WTC11 (cell line): ENCODE data around the gene FOXP4. TPM values are rescaled to one million over a fixed set of nuclear protein-coding genes. Genes with fewer than 3 reads are reported as not detected.

ENCODE experiments used
- ATAC-seq: fragments of 200-7000 bp; cut with Tn5 transposase; 2 replicates; pipeline ENCODE4 v1.10.0; 2021; ENCODE audit warnings: mild to moderate bottlenecking, moderate library complexity
- CTCF ChIA-PET: fragments of 300-600 bp; sonication (Branson Sonifier 250); formaldehyde crosslinking; loops from one replicate; lab custom pipeline; 2021; ENCODE audit warnings: antibody characterized with exemption; lab: Charles Lee
- POLR2A ChIA-PET: fragments of 350-600 bp; sonication (Branson Sonifier 250); formaldehyde crosslinking; loops from one replicate; lab custom pipeline; 2021; ENCODE audit warnings: antibody characterized with exemption; lab: Charles Lee
- DNase-seq: peaks from one replicate; pipeline ENCODE4 v3.0.0; 2021; ENCODE audit warnings: low spot score
- H3K27ac Mint-ChIP-seq: 2 replicates; pipeline ENCODE4 v1.8.0; 2021; ENCODE audit warnings: mixed read lengths
- H3K27me3 Mint-ChIP-seq: 2 replicates; pipeline ENCODE4 v1.8.0; 2021; ENCODE audit warnings: low read depth, mild to moderate bottlenecking, moderate library complexity, mixed read lengths
- H3K36me3 Mint-ChIP-seq: 2 replicates; pipeline ENCODE4 v1.8.0; 2021; ENCODE audit warnings: mixed read lengths
- H3K4me1 Mint-ChIP-seq: 2 replicates; pipeline ENCODE4 v1.8.0; 2022; ENCODE audit warnings: mixed read lengths
- H3K4me3 Mint-ChIP-seq: 2 replicates; pipeline ENCODE4 v1.8.0; 2021; ENCODE audit warnings: mild to moderate bottlenecking, moderate library complexity, mixed read lengths
- H3K9me3 Mint-ChIP-seq: 2 replicates; pipeline ENCODE4 v1.8.0; 2021; ENCODE audit warnings: mixed read lengths
- ATF2 ChIP-seq: sonication (generic); formaldehyde crosslinking; IDR thresholded peaks from 2 replicates; pipeline ENCODE4 v1.8.1; 2022; ENCODE audit warnings: low read depth, missing genetic modification reagents, borderline replicate concordance
- CBFB ChIP-seq: sonication (generic); formaldehyde crosslinking; IDR thresholded peaks from 2 replicates; pipeline ENCODE4 v1.8.1; 2022; ENCODE audit warnings: mild to moderate bottlenecking, low read depth, missing genetic modification reagents
- EMX1 ChIP-seq: fragments of 250-450 bp; sonication (Bioruptor Pico); IDR thresholded peaks from 2 replicates; pipeline ENCODE4 v1.8.0; 2021; ENCODE audit warnings: mild to moderate bottlenecking
- FOXP1 ChIP-seq: sonication (generic); formaldehyde crosslinking; IDR thresholded peaks from 2 replicates; pipeline ENCODE4 v1.8.0; 2022; ENCODE audit warnings: missing genetic modification reagents, mild to moderate bottlenecking, moderate library complexity, borderline replicate concordance
- JUN ChIP-seq: sonication (generic); formaldehyde crosslinking; IDR thresholded peaks from 2 replicates; pipeline ENCODE4 v1.8.0; 2023; ENCODE audit warnings: mild to moderate bottlenecking, missing genetic modification reagents
- KAT7 ChIP-seq: sonication (generic); formaldehyde crosslinking; IDR thresholded peaks from 2 replicates; pipeline ENCODE4 v1.8.1; 2023; ENCODE audit warnings: missing genetic modification reagents, mild to moderate bottlenecking, borderline replicate concordance
- NR1H2 ChIP-seq: sonication (generic); formaldehyde crosslinking; IDR thresholded peaks from 2 replicates; pipeline ENCODE4 v1.9.0; 2021; ENCODE audit warnings: mild to moderate bottlenecking, moderate library complexity, missing genetic modification reagents
- RELA ChIP-seq: sonication (generic); formaldehyde crosslinking; IDR thresholded peaks from 2 replicates; pipeline ENCODE4 v1.8.1; 2022; ENCODE audit warnings: missing genetic modification reagents, mild to moderate bottlenecking, borderline replicate concordance
- SMAD3 ChIP-seq: sonication (generic); formaldehyde crosslinking; IDR thresholded peaks from 2 replicates; pipeline ENCODE4 v1.8.0; 2022; ENCODE audit warnings: missing genetic modification reagents, mild to moderate bottlenecking, borderline replicate concordance
- SOX15 ChIP-seq: fragments of 250-450 bp; sonication (Bioruptor Pico); IDR thresholded peaks from 2 replicates; pipeline ENCODE4 v1.9.0; 2021; ENCODE audit warnings: mild to moderate bottlenecking
- TEAD1 ChIP-seq: sonication (generic); formaldehyde crosslinking; IDR thresholded peaks from 2 replicates; pipeline ENCODE4 v1.8.0; 2022; ENCODE audit warnings: mild to moderate bottlenecking, missing genetic modification reagents
- TP53 ChIP-seq: sonication (generic); formaldehyde crosslinking; IDR thresholded peaks from 2 replicates; pipeline ENCODE4 v1.8.1; 2023; ENCODE audit warnings: mild to moderate bottlenecking, missing genetic modification reagents
- ZMAT4 ChIP-seq: fragments of 250-450 bp; sonication (Bioruptor Pico); IDR thresholded peaks from 2 replicates; pipeline ENCODE4 v1.9.0; 2021; ENCODE audit warnings: mild to moderate bottlenecking
- ZNF121 ChIP-seq: sonication (generic); formaldehyde crosslinking; IDR thresholded peaks from 2 replicates; pipeline ENCODE4 v1.8.0; 2023; ENCODE audit warnings: missing genetic modification reagents
- ZNF219 ChIP-seq: sonication (generic); formaldehyde crosslinking; IDR thresholded peaks from 2 replicates; pipeline ENCODE4 v1.8.0; 2023; ENCODE audit warnings: missing genetic modification reagents, mild to moderate bottlenecking, borderline replicate concordance
- ZNF423 ChIP-seq: fragments of 250-450 bp; sonication (Bioruptor Pico); IDR thresholded peaks from 2 replicates; pipeline ENCODE4 v2.1.2; 2022; ENCODE audit warnings: mild to moderate bottlenecking, moderate library complexity
- total RNA-seq: library from RNA; stranded (reverse); gene quantifications from 3 replicates; pipeline ENCODE4 v1.2.3, GENCODE V29; 2021
- TF ChIP-seq, protein P1 (sequence below): fragments of 250-450 bp; sonication (Bioruptor Pico); IDR thresholded peaks from 2 replicates; pipeline ENCODE4 v1.8.0; 2021; ENCODE audit warnings: mild to moderate bottlenecking
- TF ChIP-seq, protein P2 (sequence below): sonication (generic); formaldehyde crosslinking; IDR thresholded peaks from 2 replicates; pipeline ENCODE4 v1.8.1; 2022; ENCODE audit warnings: missing genetic modification reagents, borderline replicate concordance
- TF ChIP-seq, protein P3 (sequence below): sonication (generic); formaldehyde crosslinking; IDR thresholded peaks from 2 replicates; pipeline ENCODE4 v1.8.0; 2023; ENCODE audit warnings: missing genetic modification reagents
- TF ChIP-seq, protein P4 (sequence below): sonication (generic); formaldehyde crosslinking; IDR thresholded peaks from 2 replicates; pipeline ENCODE4 v1.8.0; 2023; ENCODE audit warnings: missing genetic modification reagents, mild to moderate bottlenecking, borderline replicate concordance

Gene FOXP4
- total RNA-seq, 1 experiment from 2014 or later = 36.6 TPM

DNA sequence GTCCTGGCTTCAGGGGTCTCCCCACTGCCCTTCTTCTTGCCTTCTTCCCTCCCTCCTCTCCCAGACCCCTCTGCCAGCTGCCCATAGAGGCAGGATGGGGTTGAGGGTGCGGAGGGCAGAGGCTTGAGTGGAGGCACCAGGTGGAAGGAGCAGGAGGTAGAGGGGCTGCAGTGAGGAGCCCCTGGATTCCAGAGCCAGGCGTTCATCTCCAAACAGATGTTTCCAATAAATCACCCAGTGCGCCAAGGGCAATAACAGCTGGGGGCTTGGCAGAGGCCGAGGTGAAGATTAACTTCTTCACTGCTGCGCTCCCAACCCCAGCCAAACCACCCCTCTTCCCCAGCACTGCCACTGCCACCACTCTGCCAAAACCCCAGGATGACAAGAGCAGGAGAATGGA lies 102.7 kb downstream of the FOXP4 start (continued):
- TF ChIP-seq, protein P1, sequence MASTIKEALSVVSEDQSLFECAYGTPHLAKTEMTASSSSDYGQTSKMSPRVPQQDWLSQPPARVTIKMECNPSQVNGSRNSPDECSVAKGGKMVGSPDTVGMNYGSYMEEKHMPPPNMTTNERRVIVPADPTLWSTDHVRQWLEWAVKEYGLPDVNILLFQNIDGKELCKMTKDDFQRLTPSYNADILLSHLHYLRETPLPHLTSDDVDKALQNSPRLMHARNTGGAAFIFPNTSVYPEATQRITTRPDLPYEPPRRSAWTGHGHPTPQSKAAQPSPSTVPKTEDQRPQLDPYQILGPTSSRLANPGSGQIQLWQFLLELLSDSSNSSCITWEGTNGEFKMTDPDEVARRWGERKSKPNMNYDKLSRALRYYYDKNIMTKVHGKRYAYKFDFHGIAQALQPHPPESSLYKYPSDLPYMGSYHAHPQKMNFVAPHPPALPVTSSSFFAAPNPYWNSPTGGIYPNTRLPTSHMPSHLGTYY (CRISPR knock-in tag) = no peak
- TF ChIP-seq TEAD1 (CRISPR knock-in tag) = no peak
- no peak for TF ChIP-seq SMAD3 (CRISPR knock-in tag)
- no peak for TF ChIP-seq NR1H2 (CRISPR knock-in tag)
- TF ChIP-seq, protein P2, sequence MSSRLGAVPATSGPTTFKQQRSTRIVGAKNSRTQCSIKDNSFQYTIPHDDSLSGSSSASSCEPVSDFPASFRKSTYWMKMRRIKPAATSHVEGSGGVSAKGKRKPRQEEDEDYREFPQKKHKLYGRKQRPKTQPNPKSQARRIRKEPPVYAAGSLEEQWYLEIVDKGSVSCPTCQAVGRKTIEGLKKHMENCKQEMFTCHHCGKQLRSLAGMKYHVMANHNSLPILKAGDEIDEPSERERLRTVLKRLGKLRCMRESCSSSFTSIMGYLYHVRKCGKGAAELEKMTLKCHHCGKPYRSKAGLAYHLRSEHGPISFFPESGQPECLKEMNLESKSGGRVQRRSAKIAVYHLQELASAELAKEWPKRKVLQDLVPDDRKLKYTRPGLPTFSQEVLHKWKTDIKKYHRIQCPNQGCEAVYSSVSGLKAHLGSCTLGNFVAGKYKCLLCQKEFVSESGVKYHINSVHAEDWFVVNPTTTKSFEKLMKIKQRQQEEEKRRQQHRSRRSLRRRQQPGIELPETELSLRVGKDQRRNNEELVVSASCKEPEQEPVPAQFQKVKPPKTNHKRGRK (CRISPR knock-in tag) = no peak
- TF ChIP-seq TP53 (CRISPR knock-in tag) = no peak

GRCh38 chr6:41649596-41649995 lies 103.4 kb downstream of the FOXP4 start:
- no peak for TF ChIP-seq ZNF423
- TF ChIP-seq, protein P3, sequence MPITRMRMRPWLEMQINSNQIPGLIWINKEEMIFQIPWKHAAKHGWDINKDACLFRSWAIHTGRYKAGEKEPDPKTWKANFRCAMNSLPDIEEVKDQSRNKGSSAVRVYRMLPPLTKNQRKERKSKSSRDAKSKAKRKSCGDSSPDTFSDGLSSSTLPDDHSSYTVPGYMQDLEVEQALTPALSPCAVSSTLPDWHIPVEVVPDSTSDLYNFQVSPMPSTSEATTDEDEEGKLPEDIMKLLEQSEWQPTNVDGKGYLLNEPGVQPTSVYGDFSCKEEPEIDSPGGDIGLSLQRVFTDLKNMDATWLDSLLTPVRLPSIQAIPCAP = no peak
- TF ChIP-seq EMX1 (CRISPR knock-in tag) = no peak
- TF ChIP-seq FOXP1 = no peak
- no peak for TF ChIP-seq SOX15 (CRISPR knock-in tag)
- TF ChIP-seq JUN = no peak
- TF ChIP-seq KAT7 = no peak
- no peak for TF ChIP-seq RELA (CRISPR knock-in tag)
- no peak for TF ChIP-seq ZNF219
- TF ChIP-seq, protein P4, sequence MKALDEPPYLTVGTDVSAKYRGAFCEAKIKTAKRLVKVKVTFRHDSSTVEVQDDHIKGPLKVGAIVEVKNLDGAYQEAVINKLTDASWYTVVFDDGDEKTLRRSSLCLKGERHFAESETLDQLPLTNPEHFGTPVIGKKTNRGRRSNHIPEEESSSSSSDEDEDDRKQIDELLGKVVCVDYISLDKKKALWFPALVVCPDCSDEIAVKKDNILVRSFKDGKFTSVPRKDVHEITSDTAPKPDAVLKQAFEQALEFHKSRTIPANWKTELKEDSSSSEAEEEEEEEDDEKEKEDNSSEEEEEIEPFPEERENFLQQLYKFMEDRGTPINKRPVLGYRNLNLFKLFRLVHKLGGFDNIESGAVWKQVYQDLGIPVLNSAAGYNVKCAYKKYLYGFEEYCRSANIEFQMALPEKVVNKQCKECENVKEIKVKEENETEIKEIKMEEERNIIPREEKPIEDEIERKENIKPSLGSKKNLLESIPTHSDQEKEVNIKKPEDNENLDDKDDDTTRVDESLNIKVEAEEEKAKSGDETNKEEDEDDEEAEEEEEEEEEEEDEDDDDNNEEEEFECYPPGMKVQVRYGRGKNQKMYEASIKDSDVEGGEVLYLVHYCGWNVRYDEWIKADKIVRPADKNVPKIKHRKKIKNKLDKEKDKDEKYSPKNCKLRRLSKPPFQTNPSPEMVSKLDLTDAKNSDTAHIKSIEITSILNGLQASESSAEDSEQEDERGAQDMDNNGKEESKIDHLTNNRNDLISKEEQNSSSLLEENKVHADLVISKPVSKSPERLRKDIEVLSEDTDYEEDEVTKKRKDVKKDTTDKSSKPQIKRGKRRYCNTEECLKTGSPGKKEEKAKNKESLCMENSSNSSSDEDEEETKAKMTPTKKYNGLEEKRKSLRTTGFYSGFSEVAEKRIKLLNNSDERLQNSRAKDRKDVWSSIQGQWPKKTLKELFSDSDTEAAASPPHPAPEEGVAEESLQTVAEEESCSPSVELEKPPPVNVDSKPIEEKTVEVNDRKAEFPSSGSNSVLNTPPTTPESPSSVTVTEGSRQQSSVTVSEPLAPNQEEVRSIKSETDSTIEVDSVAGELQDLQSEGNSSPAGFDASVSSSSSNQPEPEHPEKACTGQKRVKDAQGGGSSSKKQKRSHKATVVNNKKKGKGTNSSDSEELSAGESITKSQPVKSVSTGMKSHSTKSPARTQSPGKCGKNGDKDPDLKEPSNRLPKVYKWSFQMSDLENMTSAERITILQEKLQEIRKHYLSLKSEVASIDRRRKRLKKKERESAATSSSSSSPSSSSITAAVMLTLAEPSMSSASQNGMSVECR (CRISPR knock-in tag) = no peak
- TF ChIP-seq NR1H2 (CRISPR knock-in tag) = no peak
- no peak for TF ChIP-seq CBFB (CRISPR knock-in tag)
- no peak for TF ChIP-seq ATF2 (CRISPR knock-in tag)
- no peak for TF ChIP-seq ZNF121
- no peak for TF ChIP-seq ZMAT4 (CRISPR knock-in tag)
- TF ChIP-seq, all 79 proteins: peak for 0
- no peak for DNase-seq
- H3K4me1 Mint-ChIP-seq = peaks cover 21% of the 10 kb centered on the region
- no peak overlapping the region for H3K4me3 Mint-ChIP-seq
- ChIA-PET CTCF (interaction anchor here (1.3 kb wide), 1 partner anchor 34 kb away, joined by 3 read pairs; no protein-coding TSS in a partner anchor), POLR2A (no interaction called here)
- no peak overlapping the region for H3K27ac Mint-ChIP-seq
- H3K36me3 Mint-ChIP-seq = peaks cover 44% of the 10 kb centered on the region
- ATAC-seq = no peak
- no peaks in the 10 kb centered on the region for H3K27me3 Mint-ChIP-seq
- no peaks in the 10 kb centered on the region for H3K9me3 Mint-ChIP-seq
